H9 (cell line): ENCODE data around the gene DPEP2. TPM values are rescaled to one million over a fixed set of nuclear protein-coding genes. Genes with fewer than 3 reads are reported as not detected.

ENCODE experiments used
- DNase-seq: peaks from one replicate; pipeline ENCODE4 v3.0.0-alpha.2; 2017
- H2AFZ ChIP-seq: one replicate; pipeline ENCODE4 v1.6.1; 2013; ENCODE audit warnings: mild to moderate bottlenecking, low read length, control low read depth, moderate library complexity
- H2AK5ac ChIP-seq: 2 replicates; pipeline ENCODE4 v1.6.1; 2013; ENCODE audit warnings: low read length, control low read depth, mixed read lengths; ENCODE audit not compliant: insufficient read length
- H2BK120ac ChIP-seq: one replicate; pipeline ENCODE4 v1.6.1; 2013; ENCODE audit warnings: low read depth, mild to moderate bottlenecking, low read length, control low read depth, inconsistent platforms; ENCODE audit not compliant: poor library complexity, severe bottlenecking
- H2BK12ac ChIP-seq: 2 replicates; pipeline ENCODE4 v1.6.1; 2013; ENCODE audit warnings: low read length, control low read depth, mixed read lengths, low read depth; ENCODE audit not compliant: insufficient read length
- H2BK15ac ChIP-seq: 2 replicates; pipeline ENCODE4 v1.6.1; 2013; ENCODE audit warnings: low read depth, low read length, control low read depth
- H2BK20ac ChIP-seq: one replicate; pipeline ENCODE4 v1.6.1; 2013; ENCODE audit warnings: low read depth, mild to moderate bottlenecking, low read length, control low read depth, inconsistent platforms; ENCODE audit not compliant: poor library complexity, severe bottlenecking
- H2BK5ac ChIP-seq: 2 replicates; pipeline ENCODE4 v1.6.1; 2013; ENCODE audit warnings: low read length, control low read depth, mixed read lengths; ENCODE audit not compliant: insufficient read length
- H3K14ac ChIP-seq: 2 replicates; pipeline ENCODE4 v1.6.1; 2013; ENCODE audit warnings: low read length, control low read depth; ENCODE audit not compliant: insufficient read depth
- H3K18ac ChIP-seq: 2 replicates; pipeline ENCODE4 v1.6.1; 2013; ENCODE audit warnings: low read depth, mild to moderate bottlenecking, mixed read lengths, low read length, control low read depth; ENCODE audit not compliant: insufficient read length
- H3K23ac ChIP-seq: 2 replicates; pipeline ENCODE4 v1.6.1; 2013; ENCODE audit warnings: low read length, control low read depth, mixed read lengths, low read depth; ENCODE audit not compliant: insufficient read length
- H3K23me2 ChIP-seq: 2 replicates; pipeline ENCODE4 v1.6.1; 2013; ENCODE audit warnings: low read depth, mild to moderate bottlenecking, mixed read lengths, low read length, control low read depth; ENCODE audit not compliant: insufficient read length, poor library complexity, severe bottlenecking
- H3K27ac ChIP-seq: 2 replicates; pipeline ENCODE4 v1.5.1; 2013; ENCODE audit warnings: low read length, control low read depth, mixed read lengths, low read depth; ENCODE audit not compliant: insufficient read length
- H3K27me3 ChIP-seq: 2 replicates; pipeline ENCODE4 v1.6.1; 2013; ENCODE audit warnings: low read length, control low read depth, inconsistent platforms; ENCODE audit not compliant: insufficient read depth
- H3K4ac ChIP-seq: 2 replicates; pipeline ENCODE4 v1.6.1; 2013; ENCODE audit warnings: low read depth, mild to moderate bottlenecking, control low read depth, inconsistent platforms, low read length, moderate library complexity
- H3K4me1 ChIP-seq: 2 replicates; pipeline ENCODE4 v1.6.1; 2013; ENCODE audit warnings: low read length, control low read depth, inconsistent platforms; ENCODE audit not compliant: insufficient read depth
- H3K4me2 ChIP-seq: 2 replicates; pipeline ENCODE4 v1.6.1; 2013; ENCODE audit warnings: low read length, control low read depth, mixed read lengths; ENCODE audit not compliant: insufficient read length, insufficient read depth
- H3K56ac ChIP-seq: 2 replicates; pipeline ENCODE4 v1.6.1; 2013; ENCODE audit warnings: low read depth, mild to moderate bottlenecking, mixed read lengths, low read length, control low read depth; ENCODE audit not compliant: insufficient read length
- H3K79me1 ChIP-seq: 2 replicates; pipeline ENCODE4 v1.6.1; 2013; ENCODE audit warnings: low read depth, mild to moderate bottlenecking, moderate library complexity, low read length, control low read depth, inconsistent platforms; ENCODE audit not compliant: insufficient read depth, poor library complexity, severe bottlenecking
- H3K79me2 ChIP-seq: 2 replicates; pipeline ENCODE4 v1.6.1; 2013; ENCODE audit warnings: low read length, control low read depth, inconsistent platforms; ENCODE audit not compliant: insufficient read depth
- H3K9ac ChIP-seq: 2 replicates; pipeline ENCODE4 v1.6.1; 2013; ENCODE audit warnings: low read length, control low read depth, mixed read lengths; ENCODE audit not compliant: insufficient read length; ENCODE audit errors: extremely low read depth
- H3K9me3 ChIP-seq: one replicate; pipeline ENCODE4 v1.6.1; 2013; ENCODE audit warnings: low read depth, low read length, inconsistent platforms; ENCODE audit not compliant: control insufficient read depth
- H3T11ph ChIP-seq: one replicate; pipeline ENCODE4 v1.6.1; 2013; ENCODE audit warnings: mild to moderate bottlenecking, low read length, control low read depth, inconsistent platforms
- H4K20me1 ChIP-seq: one replicate; pipeline ENCODE4 v1.6.1; 2013; ENCODE audit not compliant: control insufficient read depth, insufficient read length, insufficient read depth
- H4K5ac ChIP-seq: 2 replicates; pipeline ENCODE4 v1.6.1; 2013; ENCODE audit warnings: low read depth, mild to moderate bottlenecking, mixed read lengths, low read length, control low read depth; ENCODE audit not compliant: insufficient read length
- H4K8ac ChIP-seq: replicated peaks from 2 replicates; pipeline ENCODE4 v1.6.1; 2013; ENCODE audit warnings: low read length, control low read depth, mixed read lengths, low read depth; ENCODE audit not compliant: insufficient read length
- H4K91ac ChIP-seq: 2 replicates; pipeline ENCODE4 v1.6.1; 2013; ENCODE audit warnings: low read depth, mild to moderate bottlenecking, moderate library complexity, mixed read lengths, low read length, control low read depth; ENCODE audit not compliant: insufficient read length
- H3K27ac Mint-ChIP-seq, 3 experiments: 2 replicates in 2 of 3; 3 replicates in 1 of 3; pipeline ENCODE4 v1.8.0; 2020 to 2021; ENCODE audit warnings: mixed read lengths in 3 of 3, mild to moderate bottlenecking in 1 of 3, moderate library complexity in 1 of 3
- H3K27me3 Mint-ChIP-seq: 2 replicates; pipeline ENCODE4 v1.8.0; 2021; ENCODE audit warnings: low read depth, mild to moderate bottlenecking, moderate library complexity, mixed read lengths
- H3K36me3 Mint-ChIP-seq, 3 experiments: 2 replicates in 2 of 3; 3 replicates in 1 of 3; pipeline ENCODE4 v1.8.0; 2020 to 2021; ENCODE audit warnings: low read depth in 3 of 3, mixed read lengths in 3 of 3; ENCODE audit not compliant: insufficient read depth in 1 of 3
- H3K4me1 Mint-ChIP-seq, 2 experiments: 2 replicates each; pipeline ENCODE4 v1.8.0; 2020; ENCODE audit warnings: mixed read lengths in 2 of 2
- H3K4me3 Mint-ChIP-seq, 2 experiments: 2 replicates in 1 of 2; 3 replicates in 1 of 2; pipeline ENCODE4 v1.8.0; 2020 to 2021; ENCODE audit warnings: mild to moderate bottlenecking in 2 of 2, mixed read lengths in 2 of 2, moderate library complexity in 1 of 2
- H3K9me3 Mint-ChIP-seq, 2 experiments: 2 replicates in 1 of 2; 3 replicates in 1 of 2; pipeline ENCODE4 v1.8.0; 2020; ENCODE audit warnings: mild to moderate bottlenecking in 2 of 2, mixed read lengths in 2 of 2, moderate library complexity in 1 of 2
- WGBS: extraction: QIAGEN DNeasy Blood & Tissue Kit; methylation state at CpG from one replicate; pipeline ENCODE4 v1.1.7; 2013; ENCODE audit warnings: missing lambda C conversion rate, low lambda C conversion rate, mixed read lengths; ENCODE audit not compliant: insufficient read length; ENCODE audit errors: extremely low coverage; 5-methylcytosine and 5-hydroxymethylcytosine counted together
- total RNA-seq: library from RNA; stranded (reverse); gene quantifications from 2 replicates; pipeline ENCODE4 v1.2.1, GENCODE V29; 2021
- TF ChIP-seq, protein P1 (sequence below): fragments of 200-600 bp; sonication (generic); conservative IDR thresholded peaks from 3 replicates; pipeline ENCODE4 v1.8.0; 2021; ENCODE audit warnings: antibody characterized with exemption, mild to moderate bottlenecking

Gene DPEP2
- total RNA-seq, 1 experiment from 2014 or later, result not detected

DNA sequence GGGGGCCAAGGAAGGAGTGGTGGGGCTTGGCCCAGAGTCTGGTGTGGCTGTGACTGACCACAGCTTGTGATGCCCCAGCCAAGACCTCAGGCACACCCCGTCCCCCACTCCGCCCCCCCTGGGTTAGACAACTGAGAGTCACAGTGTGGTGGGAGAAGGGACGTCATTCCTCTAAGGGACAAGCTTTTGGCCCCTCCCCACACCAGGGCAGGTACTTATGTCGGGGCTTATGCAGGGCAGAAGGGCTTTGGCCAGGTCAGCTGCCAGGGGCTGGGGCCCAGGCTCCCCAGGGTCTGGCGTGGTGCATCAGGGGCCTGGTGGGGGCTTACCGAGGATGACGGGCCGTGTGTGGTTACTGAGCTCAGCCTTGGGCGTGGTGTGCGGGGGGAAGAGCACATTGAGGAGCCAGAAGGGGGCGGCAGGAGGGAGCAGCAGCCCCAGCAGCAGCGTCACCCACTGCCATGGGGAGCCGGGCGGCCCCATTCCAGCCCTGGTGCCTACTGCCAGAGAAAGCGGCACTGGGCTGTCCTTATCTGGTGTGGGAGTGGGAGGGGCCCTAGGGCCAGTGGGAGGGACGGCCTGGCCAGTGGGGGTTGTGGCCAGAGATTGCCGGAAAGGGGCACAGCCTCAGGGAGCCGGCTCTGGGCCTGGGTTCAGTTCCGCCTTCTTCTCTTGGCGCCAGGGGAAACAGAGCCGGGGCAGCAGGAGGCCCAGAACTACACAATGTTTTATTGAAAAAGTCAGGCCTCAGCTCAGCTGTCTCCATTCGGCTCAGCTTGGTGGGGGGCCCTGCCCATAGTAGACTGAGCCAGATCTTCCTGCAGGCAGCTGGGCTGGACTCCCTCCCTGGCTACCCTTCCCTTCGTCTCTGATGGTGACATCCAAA is 55.4 kb downstream of the DPEP2 start, which contains the start of gene LCAT:
Gene LCAT, minus strand, starts transcription at position 502 of the 886 bp plus-strand sequence. Its CDS starts 19 bp downstream, at position 483.
- Histone ChIP-seq H3K79me1 (no peaks in the 10 kb centered on the region), H3K18ac (no peak within 1 kb of the TSS), H3K4me2 (no peak within 1 kb of the TSS), H3K56ac (no peak within 1 kb of the TSS), H3K9ac (no peak within 1 kb of the TSS), H4K8ac (no peak within 1 kb of the TSS), H3K27me3 (no peaks in the 10 kb centered on the region), H3K27ac (no peak within 1 kb of the TSS), H3K14ac (no peak within 1 kb of the TSS), H4K20me1 (no peaks in the 10 kb centered on the region), H4K91ac (no peak within 1 kb of the TSS), H2BK5ac (no peak within 1 kb of the TSS), H2BK15ac (no peak within 1 kb of the TSS), H4K5ac (no peak within 1 kb of the TSS), H2AK5ac (no peak within 1 kb of the TSS), H3K9me3 (no peaks in the 10 kb centered on the region), H3K23me2 (no peaks in the 10 kb centered on the region), H3K79me2 (no peaks in the 10 kb centered on the region), H3K23ac (no peak within 1 kb of the TSS), H2AFZ (no peak within 1 kb of the TSS), H2BK12ac (no peak within 1 kb of the TSS), H3T11ph (no peak within 1 kb of the TSS), H2BK20ac (no peak within 1 kb of the TSS), H3K4ac (no peak within 1 kb of the TSS), H2BK120ac (no peak within 1 kb of the TSS), H3K4me1 (no peaks in the 10 kb centered on the region)
- no peaks in the 10 kb centered on the region for H3K9me3 Mint-ChIP-seq
- peaks cover 11 to 55% (median 23%) of the 10 kb centered on the region in 3 experiments; a peak in 5 of 7 replicates for H3K36me3 Mint-ChIP-seq
- TF ChIP-seq, protein P1, sequence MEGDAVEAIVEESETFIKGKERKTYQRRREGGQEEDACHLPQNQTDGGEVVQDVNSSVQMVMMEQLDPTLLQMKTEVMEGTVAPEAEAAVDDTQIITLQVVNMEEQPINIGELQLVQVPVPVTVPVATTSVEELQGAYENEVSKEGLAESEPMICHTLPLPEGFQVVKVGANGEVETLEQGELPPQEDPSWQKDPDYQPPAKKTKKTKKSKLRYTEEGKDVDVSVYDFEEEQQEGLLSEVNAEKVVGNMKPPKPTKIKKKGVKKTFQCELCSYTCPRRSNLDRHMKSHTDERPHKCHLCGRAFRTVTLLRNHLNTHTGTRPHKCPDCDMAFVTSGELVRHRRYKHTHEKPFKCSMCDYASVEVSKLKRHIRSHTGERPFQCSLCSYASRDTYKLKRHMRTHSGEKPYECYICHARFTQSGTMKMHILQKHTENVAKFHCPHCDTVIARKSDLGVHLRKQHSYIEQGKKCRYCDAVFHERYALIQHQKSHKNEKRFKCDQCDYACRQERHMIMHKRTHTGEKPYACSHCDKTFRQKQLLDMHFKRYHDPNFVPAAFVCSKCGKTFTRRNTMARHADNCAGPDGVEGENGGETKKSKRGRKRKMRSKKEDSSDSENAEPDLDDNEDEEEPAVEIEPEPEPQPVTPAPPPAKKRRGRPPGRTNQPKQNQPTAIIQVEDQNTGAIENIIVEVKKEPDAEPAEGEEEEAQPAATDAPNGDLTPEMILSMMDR, result peak; percentile 32; the same call in 2 of the 3 replicates
- H3K4me3 Mint-ChIP-seq, result no peak within 1 kb of the TSS
- H3K27me3 Mint-ChIP-seq, result no peaks in the 10 kb centered on the region
- no peak within 1 kb of the TSS; a peak in 1 of 7 replicates for H3K27ac Mint-ChIP-seq
- no CpG with 5 or more reads among the region's 23 CpGs for WGBS
- H3K4me1 Mint-ChIP-seq, result peaks cover 2 to 15% of the 10 kb centered on the region in 2 experiments; a peak in 2 of 4 replicates
- DNase-seq, result no peak
